Activated T-cell treated with anti-CD3 and anti-CD28 coated beads for 4 hours (primary cell): ENCODE results near the gene IPO9.
"Not testable (repeated sequence)": the region's sequence is repeated elsewhere in the genome, so short reads cannot be mapped to it uniquely, and the experiment has no call there.

Experiments used
- DNase-seq: peaks from one replicate; pipeline ENCODE4 v3.0.0-alpha.2; 2020

The IPO9 gene

DNA sequence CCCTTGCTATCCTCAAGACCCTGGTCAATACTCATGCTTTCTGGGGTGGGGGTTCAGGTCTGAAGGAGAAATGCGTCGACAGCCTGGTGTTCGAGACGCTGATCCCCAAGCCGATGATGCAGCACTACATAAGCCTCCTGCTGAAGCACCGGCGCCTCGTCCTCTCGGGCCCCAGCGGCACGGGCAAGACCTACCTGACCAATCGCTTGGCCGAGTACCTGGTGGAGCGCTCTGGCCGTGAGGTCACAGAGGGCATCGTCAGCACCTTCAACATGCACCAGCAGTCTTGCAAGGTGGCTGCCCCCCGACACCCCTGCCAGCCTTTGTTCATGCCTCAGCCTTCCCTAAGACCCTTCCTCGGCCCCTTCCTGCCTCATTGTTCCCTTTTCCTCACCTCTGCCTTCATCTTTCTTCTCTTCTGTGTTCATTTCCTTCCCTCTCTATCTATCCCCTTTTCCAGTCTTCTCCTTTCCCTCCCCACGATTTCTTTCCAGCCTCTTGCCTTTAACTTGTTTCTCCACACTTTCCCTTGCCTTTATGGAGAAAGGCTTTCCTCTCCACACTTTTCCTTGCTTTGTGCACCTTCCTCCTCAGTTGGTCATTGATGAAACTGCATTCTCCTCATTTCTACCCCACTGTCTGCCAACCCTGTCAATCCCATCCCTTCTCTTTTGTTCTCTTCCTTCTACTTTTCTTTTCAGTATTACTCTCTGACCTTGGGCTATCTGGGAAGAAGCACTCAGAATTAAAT lies 18.3 kb upstream of the IPO9 start:
- no peak for DNase-seq

- DNase-seq = no peak
Observed at GRCh38 chr1:201813226-201813625, 15.7 kb upstream of the IPO9 start.

DNA sequence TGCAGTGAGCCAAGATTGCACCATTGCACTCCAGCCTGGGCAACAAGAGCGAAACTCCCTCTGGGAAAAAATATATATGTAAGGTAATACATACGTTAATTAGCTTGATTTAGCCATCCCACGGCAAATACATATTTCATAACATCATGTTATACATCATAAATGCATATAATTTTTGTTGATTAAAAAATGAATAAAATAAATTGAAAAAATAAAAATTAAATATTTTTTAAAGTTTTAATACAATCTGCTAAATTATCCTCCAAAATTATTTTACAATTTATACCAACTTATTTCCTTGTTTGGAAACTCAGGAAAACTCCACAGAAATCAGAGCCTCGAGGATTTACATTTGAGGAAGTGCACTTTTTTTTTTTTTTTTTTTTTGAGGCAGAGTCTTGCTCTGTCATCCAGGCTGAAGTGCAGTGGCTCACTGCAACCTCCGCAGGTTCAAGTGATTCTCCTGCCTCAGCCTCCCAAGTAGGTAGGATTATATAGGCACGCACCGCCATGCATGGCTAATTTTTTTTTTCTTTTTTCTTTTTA lies 12.6 kb upstream of the IPO9 start:
- DNase-seq = no peak

DNA sequence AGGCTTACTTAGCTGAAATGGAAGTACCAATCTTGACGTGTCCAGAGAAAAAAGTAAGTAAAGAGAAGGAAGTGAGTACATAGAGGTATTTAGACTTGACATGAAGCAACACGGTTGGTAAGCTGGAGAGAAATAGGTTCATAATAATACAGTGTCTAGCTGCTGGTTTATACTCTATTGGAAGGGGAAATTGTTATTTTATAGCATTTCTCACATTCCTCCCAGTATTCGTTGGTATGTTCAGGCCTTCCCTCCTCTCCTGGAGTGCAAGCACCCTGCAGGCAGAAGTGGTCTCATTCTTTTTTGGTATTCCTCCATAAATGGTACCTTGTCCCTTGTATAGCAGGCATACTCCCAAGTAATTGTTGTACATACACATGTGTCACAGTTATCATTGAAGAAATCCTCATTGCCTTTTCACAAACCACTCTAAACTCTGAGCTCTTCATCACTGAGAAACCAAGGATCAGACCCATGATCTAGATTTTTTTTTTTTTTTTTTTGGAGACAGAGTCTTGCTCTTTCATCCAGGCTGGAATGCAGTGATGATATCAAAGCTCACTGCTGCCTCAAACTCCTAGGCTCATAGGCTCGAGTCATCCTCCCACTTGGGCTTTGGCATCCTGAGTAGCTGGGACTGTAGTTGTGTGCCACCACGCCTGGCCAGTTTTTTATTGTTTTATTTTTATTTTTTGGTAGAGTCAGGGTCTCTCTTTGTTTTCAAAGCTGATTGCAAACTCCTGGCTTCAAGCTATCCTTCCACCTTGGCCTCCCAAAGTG lies 9.8 kb upstream of the IPO9 start:
- no peak for DNase-seq

DNA sequence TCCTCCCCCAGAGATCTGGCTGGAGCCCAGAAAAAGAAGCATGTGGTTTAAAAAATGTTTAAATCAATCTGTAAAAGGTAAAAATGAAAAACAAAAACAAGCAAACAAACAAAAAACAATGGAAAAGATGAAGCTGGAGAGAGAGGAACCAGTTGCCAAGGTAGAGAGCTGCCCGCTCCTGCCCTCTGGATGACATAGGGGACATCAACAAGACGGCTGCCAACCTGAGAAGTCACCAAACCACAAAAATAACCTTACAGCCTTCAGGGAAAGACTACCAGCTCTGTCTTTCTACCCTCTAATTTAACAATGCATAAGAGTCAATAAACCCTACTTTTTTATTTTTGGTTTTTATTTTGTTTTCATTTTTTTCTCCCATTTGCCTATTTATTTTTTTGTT lies 8.5 kb upstream of the IPO9 start:
- DNase-seq = no peak

DNA sequence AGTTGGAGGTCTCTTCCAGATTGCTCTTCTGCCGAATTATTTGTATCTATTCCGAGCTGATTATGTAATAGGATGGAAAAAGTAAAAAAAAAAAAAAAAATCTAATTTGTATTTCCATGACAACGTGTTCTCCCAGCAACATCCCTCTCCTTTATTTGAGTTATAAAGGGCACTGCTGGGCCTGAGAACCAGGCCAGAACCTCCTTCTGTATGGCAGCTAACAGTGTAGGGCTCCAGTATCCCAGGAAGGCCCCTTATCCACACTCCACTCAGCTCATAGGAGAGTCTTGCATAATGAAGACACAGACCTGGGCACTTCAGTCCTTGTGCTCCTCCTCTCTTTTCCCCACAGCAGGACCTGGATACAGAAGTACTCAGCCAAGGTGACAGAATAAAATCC lies 3.7 kb upstream of the IPO9 start:
- DNase-seq = no peak

DNA sequence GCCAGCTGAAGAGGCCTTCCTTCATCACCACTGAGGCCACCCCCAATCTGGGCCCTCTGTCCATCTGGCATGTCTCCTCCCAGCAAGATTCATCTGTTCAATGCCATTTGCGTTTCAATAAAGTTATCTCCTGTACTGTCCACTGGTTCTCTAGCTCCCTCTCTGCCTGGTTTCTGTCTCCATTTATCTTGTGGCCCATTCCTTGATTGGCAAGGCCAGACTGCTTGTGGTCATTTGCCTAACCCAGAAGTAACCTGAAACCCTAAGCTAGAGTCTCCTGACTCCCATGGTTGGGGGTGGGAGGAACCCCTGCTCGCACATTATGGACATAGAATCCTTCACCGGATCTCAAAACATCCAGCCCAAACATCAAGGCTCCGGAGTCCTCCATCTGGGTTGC lies 2.1 kb upstream of the IPO9 start:
- no peak for DNase-seq

- DNase-seq = no peak
Observed at GRCh38 chr1:201827321-201828216, 1.4 kb upstream of the IPO9 start.

- DNase-seq = no peak
Observed at GRCh38 chr1:201828217-201828819, 639 bp upstream of the IPO9 start.

GRCh38 chr1:201831371-201831770 lies 2.4 kb downstream of the IPO9 start:
- no peak for DNase-seq

- DNase-seq = no peak
Observed at GRCh38 chr1:201834621-201835020, 5.7 kb downstream of the IPO9 start.

- no peak for DNase-seq
Observed at GRCh38 chr1:201838381-201838780, 9.4 kb downstream of the IPO9 start.

DNA sequence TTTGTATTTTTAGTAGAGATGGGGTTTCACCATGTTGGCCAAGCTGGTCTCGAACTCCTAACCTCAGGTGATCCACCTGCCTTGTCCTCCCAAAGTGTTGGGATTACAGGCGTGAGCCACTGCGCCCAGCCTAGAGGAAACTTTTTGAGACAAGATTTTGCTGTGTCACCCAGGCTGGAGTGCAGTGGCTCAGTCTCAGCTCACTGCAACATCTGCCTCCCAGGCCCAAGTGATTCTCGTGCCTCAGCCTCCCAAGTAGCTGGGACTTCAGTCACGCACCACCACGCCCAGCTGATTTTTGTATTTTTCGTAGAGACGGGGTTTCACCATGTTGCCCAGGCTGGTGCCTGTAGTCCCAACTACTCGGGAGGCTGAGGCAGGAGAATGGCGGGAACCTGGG lies 10.1 kb downstream of the IPO9 start:
- DNase-seq = not testable (repeated sequence)

GRCh38 chr1:201840055-201840454 lies 11.1 kb downstream of the IPO9 start:
- DNase-seq = no peak

- no peak for DNase-seq
Observed at GRCh38 chr1:201840490-201840889, 11.5 kb downstream of the IPO9 start.

DNA sequence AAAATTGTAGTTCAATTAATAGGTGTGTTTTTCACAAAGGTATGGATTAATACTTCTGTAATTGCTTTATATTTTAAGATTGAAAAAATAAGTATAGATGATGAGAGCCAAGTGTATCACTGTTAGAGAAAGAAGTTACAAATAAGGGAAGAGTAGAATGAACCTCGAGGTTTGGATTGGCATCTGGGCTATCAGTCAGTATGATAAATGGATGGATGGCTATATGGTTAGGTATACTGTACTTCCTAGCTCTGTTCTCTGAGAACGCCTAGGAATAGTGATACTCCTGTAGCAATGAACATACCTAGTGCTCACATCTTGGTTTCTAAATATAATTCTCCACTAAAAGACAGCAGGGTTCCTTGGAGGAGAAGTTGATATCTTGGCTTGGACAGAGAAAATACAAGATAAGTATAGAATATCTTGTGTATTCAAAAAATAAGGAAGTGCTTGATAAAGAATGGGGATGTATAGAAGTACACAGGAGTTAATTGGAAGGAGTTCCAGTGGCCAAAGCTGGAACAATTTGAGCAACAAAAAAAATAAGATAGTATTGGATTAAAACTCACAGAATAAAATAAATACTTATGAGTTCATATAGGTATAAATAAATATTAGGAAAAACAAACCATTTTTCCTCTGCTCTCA lies 12.4 kb downstream of the IPO9 start:
- DNase-seq = no peak

DNA sequence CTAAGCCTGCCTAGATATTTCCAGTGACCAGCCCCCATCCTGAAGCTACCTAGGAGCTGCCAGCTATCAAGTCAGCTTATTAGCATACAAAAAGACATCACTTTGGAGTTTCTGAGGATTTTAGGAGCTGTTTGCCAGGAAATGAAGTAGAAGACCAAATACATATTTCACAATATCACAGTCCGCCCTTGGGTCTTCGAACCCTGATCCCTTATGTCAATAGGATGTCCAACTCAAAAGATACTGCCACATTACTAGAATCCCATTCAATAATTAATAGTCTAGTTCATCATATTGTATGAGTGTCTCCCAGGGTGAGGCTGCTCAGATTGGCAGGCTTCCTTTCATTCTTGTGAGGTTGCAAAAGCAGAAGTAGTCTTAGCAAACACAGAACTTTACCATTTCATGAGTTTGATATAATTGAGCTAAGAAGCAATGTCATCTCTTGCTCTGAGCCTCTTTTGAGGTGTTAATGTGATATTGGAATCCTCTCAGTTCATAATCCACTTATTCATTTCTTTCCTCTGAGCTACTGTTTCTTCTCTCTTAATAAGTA lies 13.6 kb downstream of the IPO9 start:
- no peak for DNase-seq

- DNase-seq = no peak
Observed at GRCh38 chr1:201845331-201846083, 16.6 kb downstream of the IPO9 start.

DNA sequence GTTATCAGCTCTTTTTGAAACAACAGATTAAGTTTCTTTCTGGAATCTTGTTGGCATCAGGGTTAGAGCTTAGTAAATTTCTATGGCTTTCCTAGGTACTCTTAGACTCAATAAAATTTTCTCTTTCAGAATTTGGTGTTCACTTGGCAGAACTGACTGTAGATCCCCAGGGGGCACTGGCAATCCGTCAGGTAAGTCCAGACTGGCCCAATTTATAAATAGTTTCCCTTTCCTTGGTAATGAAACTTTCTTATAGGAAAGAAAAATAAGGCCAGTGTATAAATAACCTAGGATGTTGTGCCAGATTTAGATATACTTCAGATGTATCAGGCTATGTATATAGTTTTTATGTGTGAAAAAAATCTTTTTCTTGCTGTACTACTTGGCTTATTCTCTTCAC lies 18.2 kb downstream of the IPO9 start:
- DNase-seq = no peak

DNA sequence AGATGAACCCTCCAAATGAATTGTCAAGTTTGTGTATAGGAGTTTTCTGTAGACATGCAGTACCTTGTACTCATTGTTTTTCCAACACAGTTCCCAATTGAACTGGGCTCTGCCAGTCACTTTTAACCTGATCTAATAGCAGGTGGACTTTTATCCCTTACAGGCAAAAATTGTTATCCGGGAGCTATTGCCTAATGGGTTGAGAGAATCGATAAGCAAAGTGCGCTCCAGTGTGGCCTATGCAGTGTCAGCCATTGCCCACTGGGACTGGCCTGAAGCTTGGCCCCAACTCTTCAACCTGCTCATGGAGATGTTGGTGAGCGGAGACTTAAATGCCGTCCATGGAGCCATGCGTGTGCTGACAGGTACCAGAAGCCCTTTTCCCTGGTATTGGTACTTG lies 19.3 kb downstream of the IPO9 start:
- no peak for DNase-seq
